ENCODE results near the gene GAS1.

GAS1 gene

GRCh38 chr9:86966852-86967511 is 19.7 kb upstream of the GAS1 start:
- H3K4me3 ChIP-seq: no peak overlapping the region
- no peaks in the 10 kb centered on the region for H4K20me1 ChIP-seq
- H3K4me1 ChIP-seq: peaks cover 0 to 1% (median 0%) of the 10 kb centered on the region in 10 experiments; a peak in 2 of 20 replicates

GRCh38 chr9:86965636-86966395 is 18.5 kb upstream of the GAS1 start:
- H3K27me3 ChIP-seq: no peaks in the 10 kb centered on the region
- H3K4me3 ChIP-seq: no peak overlapping the region
- H3K27ac ChIP-seq: no peak overlapping the region
- no peak for TF ChIP-seq Cebpa-rat (IDR thresholded peaks at IDR 0.05)
- no peak overlapping the region for H3K9ac ChIP-seq
- peaks cover 0 to 13% (median 9%) of the 10 kb centered on the region in 10 experiments; a peak in 13 of 20 replicates for H3K4me1 ChIP-seq
- no peak overlapping the region for H3K4me2 ChIP-seq
- no peaks in the 10 kb centered on the region for H4K20me1 ChIP-seq
- H3K9me3 ChIP-seq (replicated peaks in 1 of 11): no peaks in the 10 kb centered on the region
- no peaks in the 10 kb centered on the region for H3K36me3 ChIP-seq

More at GRCh38 chr9:86966852-86967511, 19.7 kb upstream of the GAS1 start:
- Histone ChIP-seq H3K27ac (no peak overlapping the region), H3K36me3 (no peaks in the 10 kb centered on the region), H3K27me3 (no peaks in the 10 kb centered on the region), H3K9me3 (replicated peaks in 1 of 11) (no peaks in the 10 kb centered on the region), H3K9ac (no peak overlapping the region), H3K4me2 (no peak overlapping the region)
- TF ChIP-seq Cebpa-rat (IDR thresholded peaks at IDR 0.05): no peak

GRCh38 chr9:86962692-86963091 is 15.4 kb upstream of the GAS1 start:
- TF ChIP-seq Cebpa-rat (IDR thresholded peaks at IDR 0.05): no peak
- Histone ChIP-seq H3K9me3 (replicated peaks in 1 of 11) (no peaks in the 10 kb centered on the region), H3K27ac (no peak overlapping the region), H3K36me3 (no peaks in the 10 kb centered on the region), H4K20me1 (no peaks in the 10 kb centered on the region), H3K27me3 (no peaks in the 10 kb centered on the region), H3K4me2 (no peak overlapping the region), H3K4me3 (no peak overlapping the region), H3K9ac (no peak overlapping the region), H3K4me1 (peaks cover 0 to 26% (median 21%) of the 10 kb centered on the region in 10 experiments; a peak in 13 of 20 replicates)

DNA sequence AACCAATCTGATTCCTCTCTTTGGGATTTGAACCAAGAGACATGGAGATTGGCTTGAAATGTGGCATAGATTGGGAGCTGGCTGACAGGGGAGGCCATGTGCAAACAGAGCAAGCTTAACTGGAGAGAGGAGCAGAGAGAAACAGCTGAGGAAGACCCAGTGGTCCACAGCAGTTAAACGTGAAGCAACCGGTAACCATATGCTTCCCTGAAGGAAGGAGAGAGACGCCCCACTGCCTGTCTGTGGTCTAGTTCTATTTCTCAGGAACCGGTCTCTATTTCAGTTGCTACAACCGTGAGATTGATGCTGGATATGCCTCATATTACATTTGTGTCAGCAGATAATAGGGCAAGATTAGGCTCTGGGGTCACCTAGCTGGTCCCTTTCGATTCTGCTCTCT is 13.6 kb upstream of the GAS1 start:
- Histone ChIP-seq H3K27ac (peak overlapping the region in 5 of 11 experiments; percentile 25 to 65 (median 50); a peak in 8 of 22 replicates), H4K20me1 (no peaks in the 10 kb centered on the region), H3K4me3 (no peak overlapping the region), H3K4me1 (peaks cover 0 to 26% (median 21%) of the 10 kb centered on the region in 10 experiments; a peak in 13 of 20 replicates), H3K27me3 (no peaks in the 10 kb centered on the region), H3K36me3 (no peaks in the 10 kb centered on the region), H3K9ac (peak overlapping the region in 1 of 11 experiments; percentile 22; a peak in 1 of 22 replicates), H3K9me3 (replicated peaks in 1 of 11) (no peaks in the 10 kb centered on the region), H3K4me2 (peak overlapping the region in 9 of 11 experiments; percentile 10 to 59 (median 46); a peak in 16 of 22 replicates)
- peak in 4 of 11 experiments; percentile 21 to 79 (median 50); a peak in 3 of 22 replicates for TF ChIP-seq Cebpa-rat (IDR thresholded peaks at IDR 0.05)

DNA sequence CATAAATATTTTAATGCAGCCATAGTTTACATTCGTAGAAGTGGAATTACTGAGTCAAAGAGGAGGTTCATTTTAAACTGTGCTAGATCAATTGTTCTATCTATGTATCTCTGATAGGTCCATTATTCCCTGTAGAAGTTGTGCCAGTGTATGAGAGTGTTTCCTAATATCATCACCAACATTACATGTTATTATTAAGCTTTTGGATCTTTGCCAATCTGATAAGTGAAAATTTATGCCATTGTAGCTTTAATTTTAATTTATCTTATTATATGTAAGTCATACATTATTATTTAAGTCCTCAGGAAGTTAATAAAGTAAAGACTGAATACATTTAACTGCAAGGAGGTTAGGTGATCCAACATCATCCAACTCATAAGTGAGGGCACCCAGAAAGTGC is 10.9 kb upstream of the GAS1 start:
- H3K9me3 ChIP-seq (replicated peaks in 1 of 11): no peaks in the 10 kb centered on the region
- H3K36me3 ChIP-seq: no peaks in the 10 kb centered on the region
- no peak overlapping the region for H3K4me2 ChIP-seq
- no peak overlapping the region for H3K9ac ChIP-seq
- H3K4me3 ChIP-seq: no peak overlapping the region
- no peaks in the 10 kb centered on the region for H4K20me1 ChIP-seq
- TF ChIP-seq Cebpa-rat (IDR thresholded peaks at IDR 0.05): no peak
- no peak overlapping the region for H3K27ac ChIP-seq
- H3K4me1 ChIP-seq: peaks cover 0 to 26% (median 21%) of the 10 kb centered on the region in 10 experiments; a peak in 13 of 20 replicates
- no peaks in the 10 kb centered on the region for H3K27me3 ChIP-seq

DNA sequence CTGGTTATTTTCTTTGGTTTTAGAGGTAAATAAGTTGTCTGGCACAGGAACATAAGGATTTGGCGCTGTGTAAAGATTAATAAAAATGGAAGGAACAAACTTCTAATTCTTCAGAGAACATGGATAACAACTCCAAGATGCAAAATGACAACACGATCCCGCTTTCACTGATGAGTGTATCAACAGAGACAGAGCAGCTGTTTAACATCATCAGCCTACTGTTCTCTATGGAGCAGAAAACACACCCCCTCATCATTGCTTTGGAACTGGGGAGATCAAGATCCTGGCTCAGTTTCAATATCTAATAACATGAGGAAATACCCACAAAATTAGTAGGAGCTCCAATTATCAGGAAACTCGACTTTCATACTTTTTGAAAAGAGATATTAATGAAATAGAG is 8.3 kb upstream of the GAS1 start:
- H3K4me2 ChIP-seq: no peak overlapping the region
- no peaks in the 10 kb centered on the region for H4K20me1 ChIP-seq
- no peaks in the 10 kb centered on the region for H3K27me3 ChIP-seq
- H3K36me3 ChIP-seq: no peaks in the 10 kb centered on the region; a peak in 1 of 22 replicates
- H3K4me1 ChIP-seq: peaks cover 0 to 12% (median 10%) of the 10 kb centered on the region in 10 experiments; a peak in 12 of 20 replicates
- H3K9me3 ChIP-seq (replicated peaks in 1 of 11): peaks cover 18 to 23% (median 22%) of the 10 kb centered on the region in 11 experiments
- no peak for TF ChIP-seq Cebpa-rat (IDR thresholded peaks at IDR 0.05)
- no peak overlapping the region for H3K9ac ChIP-seq
- no peak overlapping the region for H3K4me3 ChIP-seq
- H3K27ac ChIP-seq: no peak overlapping the region

DNA sequence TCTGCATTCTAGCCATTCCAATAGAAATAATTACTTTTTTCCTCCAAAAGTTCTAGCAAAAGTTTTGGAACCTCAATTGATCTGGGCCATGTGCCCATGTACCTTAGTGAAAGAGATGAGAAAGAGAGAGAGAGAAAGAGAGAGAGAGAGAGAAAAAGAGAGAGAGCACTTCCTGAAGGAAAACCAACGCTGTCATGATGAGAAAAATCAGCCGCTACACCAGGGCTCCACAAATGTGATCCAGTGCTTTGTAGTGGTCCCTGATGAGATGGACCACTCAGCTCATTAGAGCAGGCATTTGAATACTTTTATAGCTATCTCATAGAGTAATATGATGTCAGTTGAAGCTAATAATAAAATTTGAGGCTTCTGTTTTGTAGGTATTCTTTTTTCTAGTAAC is 7.7 kb upstream of the GAS1 start:
- H3K27me3 ChIP-seq: no peaks in the 10 kb centered on the region
- H3K4me3 ChIP-seq: no peak overlapping the region

GRCh38 chr9:86953181-86953580 is 5.9 kb upstream of the GAS1 start:
- Histone ChIP-seq H3K27me3 (no peaks in the 10 kb centered on the region), H3K4me2 (no peak overlapping the region), H4K20me1 (no peaks in the 10 kb centered on the region), H3K4me1 (peaks cover 6 to 10% (median 7%) of the 10 kb centered on the region in 10 experiments), H3K36me3 (no peaks in the 10 kb centered on the region; a peak in 1 of 22 replicates), H3K9ac (no peak overlapping the region), H3K27ac (no peak overlapping the region), H3K4me3 (no peak overlapping the region), H3K9me3 (replicated peaks in 1 of 11) (peaks cover 23 to 28% (median 26%) of the 10 kb centered on the region in 11 experiments)
- TF ChIP-seq Cebpa-rat (IDR thresholded peaks at IDR 0.05): no peak

More for the DNA sequence above, 7.7 kb upstream of the GAS1 start:
- Histone ChIP-seq H3K9me3 (replicated peaks in 1 of 11) (peaks cover 23 to 28% (median 26%) of the 10 kb centered on the region in 11 experiments), H4K20me1 (no peaks in the 10 kb centered on the region), H3K36me3 (no peaks in the 10 kb centered on the region; a peak in 1 of 22 replicates), H3K4me2 (no peak overlapping the region), H3K9ac (no peak overlapping the region), H3K4me1 (peaks cover 0 to 7% (median 4%) of the 10 kb centered on the region in 10 experiments; a peak in 9 of 20 replicates), H3K27ac (no peak overlapping the region)
- no peak for TF ChIP-seq Cebpa-rat (IDR thresholded peaks at IDR 0.05)
